NCI-H2081 treated with DMSO at 0.1 percent for 48 hours (cell line): ENCODE data around the gene IVNS1ABP.
"Not testable (repeated sequence)": the region's sequence is repeated elsewhere in the genome, so short reads cannot be mapped to it uniquely, and the experiment has no call there.

Experiments used
- DNase-seq: peaks from one replicate; lab custom pipeline; 2025; lab: John Stamatoyannopoulos, UW

IVNS1ABP gene

GRCh38 chr1:185255595-185255994, 61.4 kb downstream of the IVNS1ABP start:
- DNase-seq = not testable (repeated sequence)

DNA sequence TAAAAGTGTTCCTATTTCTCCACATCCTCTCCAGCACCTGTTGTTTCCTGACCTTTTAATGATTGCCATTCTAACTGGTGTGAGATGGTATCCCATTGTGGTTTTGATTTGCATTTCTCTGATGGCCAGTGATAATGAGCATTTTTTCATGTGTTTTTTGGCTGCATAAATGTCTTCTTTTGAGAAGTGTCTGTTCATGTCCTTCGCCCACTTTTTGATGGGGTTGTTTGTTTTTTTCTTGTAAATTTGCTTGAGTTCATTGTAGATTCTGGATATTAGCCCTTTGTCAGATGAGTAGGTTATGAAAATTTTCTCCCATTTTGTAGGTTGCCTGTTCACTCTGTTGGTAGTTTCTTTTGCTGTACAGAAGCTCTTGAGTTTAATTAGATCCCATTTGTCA, 64.6 kb downstream of the IVNS1ABP start:
- not testable (repeated sequence) for DNase-seq

DNA sequence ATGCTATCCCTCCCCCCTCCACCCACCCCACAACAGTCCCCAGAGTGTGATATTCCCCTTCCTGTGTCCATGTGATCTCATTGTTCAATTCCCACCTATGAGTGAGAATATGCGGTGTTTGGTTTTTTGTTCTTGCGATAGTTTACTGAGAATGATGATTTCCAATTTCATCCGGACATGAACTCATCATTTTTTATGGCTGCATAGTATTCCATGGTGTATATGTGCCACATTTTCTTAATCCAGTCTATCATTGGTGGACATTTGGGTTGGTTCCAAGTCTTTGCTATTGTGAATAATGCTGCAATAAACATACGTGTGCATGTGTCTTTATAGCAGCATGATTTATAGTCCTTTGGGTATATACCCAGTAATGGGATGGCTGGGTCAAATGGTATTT, 65.1 kb downstream of the IVNS1ABP start:
- not testable (repeated sequence) for DNase-seq

GRCh38 chr1:185250063-185250462, 67.0 kb downstream of the IVNS1ABP start:
- no peak for DNase-seq

DNA sequence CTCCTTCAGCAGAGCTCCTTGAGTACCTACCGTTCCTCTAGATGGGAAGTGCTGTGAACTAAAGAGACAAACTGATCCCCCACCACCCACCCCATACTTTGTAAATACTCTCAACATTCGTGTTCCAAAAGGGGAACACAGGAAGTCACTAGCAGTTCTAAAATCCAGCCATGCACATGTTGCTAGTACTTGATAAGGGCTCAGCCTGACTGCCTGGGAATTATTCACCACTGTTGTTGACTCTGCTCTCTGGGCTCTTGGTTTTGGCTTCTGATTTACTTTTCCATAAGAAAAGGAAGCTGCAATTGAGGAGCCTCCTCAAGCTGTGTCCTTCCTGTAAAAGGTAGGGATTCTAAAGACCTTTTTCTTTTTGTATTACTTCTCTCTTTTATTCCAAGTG, 67.5 kb downstream of the IVNS1ABP start:
- DNase-seq = no peak
